HepG2 (cell line): Measurements from ENCODE around the gene SLCO3A1. TPM values are rescaled to one million over a fixed set of nuclear protein-coding genes. Genes with fewer than 3 reads are reported as not detected.

Experiments
- ATAC-seq: fragments of 200-7000 bp; cut with Tn5 transposase; 3 replicates; pipeline ENCODE4 v1.9.1; 2020; ENCODE audit warnings: mild to moderate bottlenecking, moderate library complexity
- BruUV-seq: library from RNA; stranded (reverse); fragments of 400-500 nt; replicated peaks from 2 replicates; lab custom pipeline; 2021; lab: Mats Ljungman, UMichigan
- CTCF ChIA-PET: fragments of 300-600 bp; formaldehyde crosslinking; extraction: SDS; loops from one replicate; lab custom pipeline; 2021; ENCODE audit warnings: low total read pairs, inconsistent platforms, low intra/inter-chr PET ratio; lab: Yijun Ruan, JAX
- POLR2A ChIA-PET: fragments of 350-600 bp; sonication (Branson Sonifier 250); formaldehyde crosslinking; loops from one replicate; lab custom pipeline; 2020; ENCODE audit warnings: antibody characterized with exemption, inconsistent platforms; lab: Yijun Ruan, JAX
- DNase-seq: peaks from one replicate; pipeline ENCODE4 v3.0.0-alpha.2; 2015; ENCODE audit warnings: low spot score
- FAIRE-seq: peaks from 3 replicates; lab custom pipeline; 2011; peaks lifted over from hg19 to GRCh38; lab: Jason Lieb, UNC
- H2AFZ ChIP-seq: one replicate; pipeline ENCODE4 v1.6.1; 2011; ENCODE audit warnings: low read length, inconsistent platforms
- H3K27ac ChIP-seq: fragments of 300-600 bp; 3 replicates; pipeline ENCODE4 v1.8.0; 2011; ENCODE audit warnings: mixed run types, mild to moderate bottlenecking, mixed read lengths, low read length, inconsistent platforms; ENCODE audit not compliant: insufficient read depth; ENCODE audit errors: extremely low read length
- H3K27me3 ChIP-seq, 2 experiments: fragments of 200-600 bp in 1 of 2; 2 replicates in 1 of 2; 3 replicates in 1 of 2; pipeline versions ENCODE4 v1.6.0 to v1.8.0; 2011; ENCODE audit warnings: low read length in 2 of 2, mild to moderate bottlenecking in 2 of 2, moderate library complexity in 2 of 2, inconsistent platforms in 1 of 2; ENCODE audit not compliant: insufficient read depth in 2 of 2, control insufficient read depth in 1 of 2
- H3K36me3 ChIP-seq, 2 experiments: fragments of 200-600 bp in 1 of 2; replicated peaks in 1 of 2; 2 replicates in 1 of 2; 3 replicates in 1 of 2; pipeline versions ENCODE4 v1.5.1 to v1.8.0; 2011; ENCODE audit warnings: low read length in 2 of 2, inconsistent platforms in 1 of 2; ENCODE audit not compliant: insufficient read depth in 2 of 2, control insufficient read depth in 1 of 2
- H3K4me1 ChIP-seq: 2 replicates; pipeline ENCODE4 v1.5.1; 2012; ENCODE audit warnings: low read length, inconsistent platforms; ENCODE audit not compliant: insufficient read depth
- H3K4me2 ChIP-seq: 2 replicates; pipeline ENCODE4 v1.6.0; 2011; ENCODE audit warnings: low read depth, low read length, inconsistent platforms
- H3K4me3 ChIP-seq, 3 experiments: fragments of 200-600 bp in 1 of 3; sonication (generic), shearing (Covaris generic) in 1 of 3; replicated peaks in 1 of 3; 2 replicates each; pipeline ENCODE4 v1.5.1; 2011 to 2016; ENCODE audit warnings: low read length in 3 of 3, inconsistent platforms in 2 of 3, low read depth in 2 of 3, mild to moderate bottlenecking in 2 of 3, control low read depth in 1 of 3, mixed read lengths in 1 of 3; ENCODE audit not compliant: insufficient read depth in 1 of 3
- H3K79me2 ChIP-seq: one replicate; pipeline ENCODE4 v1.6.1; 2011; ENCODE audit warnings: low read length, inconsistent platforms; ENCODE audit not compliant: insufficient read depth
- H3K9ac ChIP-seq: 2 replicates; pipeline ENCODE4 v1.6.0; 2011; ENCODE audit warnings: mild to moderate bottlenecking, low read depth, low read length, inconsistent platforms; ENCODE audit not compliant: insufficient read depth
- H3K9me3 ChIP-seq: 2 replicates; pipeline ENCODE4 v1.5.1; 2012; ENCODE audit warnings: mild to moderate bottlenecking, low read length
- H4K20me1 ChIP-seq: 2 replicates; pipeline ENCODE4 v1.6.0; 2011; ENCODE audit warnings: inconsistent platforms, mild to moderate bottlenecking, low read length, moderate library complexity; ENCODE audit not compliant: insufficient read depth
- AGO2 ChIP-seq: fragments of 200-400 bp; formaldehyde crosslinking; optimal IDR thresholded peaks from 2 replicates; pipeline ENCODE3; 2017; ENCODE audit warnings: mild to moderate bottlenecking, low read depth, low read length, moderate library complexity
- ARID4A ChIP-seq: sonication (generic); formaldehyde crosslinking; IDR thresholded peaks from 2 replicates; pipeline ENCODE4 v1.5.0; 2020; ENCODE audit warnings: mild to moderate bottlenecking, missing genetic modification reagents, borderline replicate concordance
- EZH2 ChIP-seq: conservative IDR thresholded peaks from 2 replicates; pipeline ENCODE4 v1.6.1; 2012; ENCODE audit warnings: mild to moderate bottlenecking, low read depth, low read length, moderate library complexity
- GPN1 ChIP-seq: sonication (generic); formaldehyde crosslinking; IDR thresholded peaks from 2 replicates; pipeline ENCODE4 v1.5.1; 2020; ENCODE audit warnings: missing genetic modification reagents, borderline replicate concordance
- KLF9 ChIP-seq: IDR thresholded peaks from 2 replicates; pipeline ENCODE4 v1.6.1; 2016; ENCODE audit warnings: low read depth
- NONO ChIP-seq, 2 experiments: fragments of 450-650 bp in 1 of 2; sonication (generic) in 1 of 2; formaldehyde crosslinking in 1 of 2; IDR thresholded peaks in 1 of 2; conservative IDR thresholded peaks in 1 of 2; 2 replicates each; pipeline versions ENCODE4 v1.6.1 to v1.8.0; 2017 to 2022; ENCODE audit warnings: mild to moderate bottlenecking in 1 of 2, missing genetic modification reagents in 1 of 2, moderate library complexity in 1 of 2
- POLR2A ChIP-seq, 2 experiments: IDR thresholded peaks; 2 replicates each; pipeline ENCODE4 v1.6.1; 2011; ENCODE audit warnings: low read depth in 2 of 2, low read length in 2 of 2, mild to moderate bottlenecking in 1 of 2, moderate library complexity in 1 of 2; ENCODE audit not compliant: insufficient read depth in 1 of 2
- RBFOX2 ChIP-seq: fragments of 200-400 bp; formaldehyde crosslinking; IDR thresholded peaks from 2 replicates; pipeline ENCODE4 v1.6.1; 2017; ENCODE audit warnings: low read depth, mild to moderate bottlenecking, low read length
- TOPORS ChIP-seq: sonication (generic); formaldehyde crosslinking; IDR thresholded peaks from 2 replicates; pipeline ENCODE4 v1.8.0; 2023; ENCODE audit warnings: mild to moderate bottlenecking, missing genetic modification reagents
- ZMYM4 ChIP-seq: sonication (generic); formaldehyde crosslinking; IDR thresholded peaks from 2 replicates; pipeline ENCODE4 v1.8.1; 2023; ENCODE audit warnings: mild to moderate bottlenecking, missing genetic modification reagents
- ZNF205 ChIP-seq: IDR thresholded peaks from 2 replicates; pipeline ENCODE4 v1.6.1; 2018; ENCODE audit warnings: missing biosample characterization, missing genetic modification reagents
- ZNF256 ChIP-seq: sonication (generic); formaldehyde crosslinking; conservative IDR thresholded peaks from 2 replicates; pipeline ENCODE4 v1.4.0; 2020; ENCODE audit warnings: missing genetic modification reagents
- ZNF577 ChIP-seq: sonication (generic); formaldehyde crosslinking; IDR thresholded peaks from 2 replicates; pipeline ENCODE4 v1.4.0; 2020; ENCODE audit warnings: mild to moderate bottlenecking, low read depth, missing genetic modification reagents, borderline replicate concordance
- ZXDC ChIP-seq: sonication (generic); formaldehyde crosslinking; IDR thresholded peaks from 2 replicates; pipeline ENCODE4 v1.5.0; 2020; ENCODE audit warnings: mild to moderate bottlenecking, missing genetic modification reagents
- WGBS: methylation state at CpG from one replicate; pipeline ENCODE4 v1.1.6; 2017; ENCODE audit warnings: low lambda C conversion rate; 5-methylcytosine and 5-hydroxymethylcytosine counted together
- in situ Hi-C: cut with HindIII; loops from 2 replicates; pipeline ENCODE4 v1.10.0; 2017; ENCODE audit warnings: low pct_unique_long_range_greater_than_20kb; ENCODE audit not compliant: extremely low pct_ligation_motif_present
- intact Hi-C: fragments of 100-400 bp; cut with micrococcal nuclease; formaldehyde crosslinking; loops from one replicate; pipeline ENCODE4 v1.10.0; 2022; ENCODE audit not compliant: unreplicated experiment
- polyA plus RNA-seq, 8 experiments: library from polyadenylated mRNA; depleted of rRNA in 3 of 8; stranded (reverse) in 7 of 8; unstranded in 1 of 8; fragments of >200 nt; fragmentation: Illumina TruSeq in 4 of 8; extraction: Trizol in 4 of 8; gene quantifications; 2 replicates each; pipeline versions ENCODE4 v1.2.1 to v1.2.3, GENCODE V29; 2011 to 2016; ENCODE audit warnings: low read depth in 4 of 8, missing spikeins in 1 of 8, mixed read lengths in 1 of 8; ENCODE audit not compliant: insufficient read depth in 1 of 8
- total RNA-seq, 5 experiments: library from RNA; depleted of rRNA; stranded (reverse); fragments of >200 nt; fragmentation: Illumina TruSeq; extraction: Trizol; gene quantifications; 2 replicates each; pipeline ENCODE4 v1.2.3, GENCODE V29; 2016; ENCODE audit warnings: low read depth in 1 of 5

Gene SLCO3A1
- total and polyA plus RNA-seq, 2 of the 13 experiments (the other 11 are each of a cell fraction or from before 2014, with no cell fraction given): 0.02 TPM; not detected in 1

GRCh38 chr15:92048739-92049138, 195.2 kb downstream of the SLCO3A1 start (continued):
- TF ChIP-seq ARID4A (no peak), NONO (IDR thresholded peaks at IDR 0.05) (no peak), NONO (CRISPR knock-in tag; conservative IDR thresholded peaks at IDR 0.05) (no peak)

GRCh38 chr15:92049290-92049989, 195.9 kb downstream of the SLCO3A1 start:
- DNase-seq (no peak), ATAC-seq (no peak), FAIRE-seq (no peak)
- TF ChIP-seq ZNF205 (no peak), ZNF577 (CRISPR knock-in tag) (no peak), KLF9 (no peak), POLR2A (IDR thresholded peaks at IDR 0.05; ENCODE audit: insufficient read depth in 1 of 2, low read depth in 2 of 2, low read length in 2 of 2) (no peak), GPN1 (CRISPR knock-in tag) (no peak), AGO2 (no peak), TOPORS (CRISPR knock-in tag) (no peak), EZH2 (no peak), ZXDC (no peak), RBFOX2 (no peak), ZMYM4 (CRISPR knock-in tag) (no peak), ZNF256 (CRISPR knock-in tag) (no peak)
- in situ Hi-C loops (no loop called here), intact Hi-C loops (no loop called here)
- Histone ChIP-seq H3K4me2 (no peak overlapping the region), H3K79me2 (no peaks in the 10 kb centered on the region), H3K27ac (no peak overlapping the region), H3K36me3 (no peaks in the 10 kb centered on the region), H3K4me3 (no peak overlapping the region), H4K20me1 (no peaks in the 10 kb centered on the region), H3K4me1 (no peaks in the 10 kb centered on the region), H3K9me3 (no peaks in the 10 kb centered on the region), H3K27me3 (no peaks in the 10 kb centered on the region; a peak in 2 of 5 replicates), H2AFZ (no peak overlapping the region), H3K9ac (no peak overlapping the region)
- POLR2A ChIA-PET: no interaction called here
- no TSS peak for BruUV-seq
- CTCF ChIA-PET: no interaction called here
- 7% methylated on average over 10 of the region's 10 CpGs for WGBS
